AG04449 (cell line): ENCODE results near the gene CC2D1A.

ENCODE experiments used
- CTCF ChIA-PET: fragments of 350-600 bp; formaldehyde crosslinking; extraction: SDS; loops from one replicate; lab custom pipeline; 2021; ENCODE audit warnings: antibody characterized with exemption; lab: Yijun Ruan, JAX
- POLR2A ChIA-PET: fragments of 400-600, 350-600 bp; formaldehyde crosslinking; extraction: SDS; loops from one replicate; lab custom pipeline; 2020; ENCODE audit warnings: antibody characterized with exemption, inconsistent platforms; lab: Yijun Ruan, JAX
- DNase-seq: peaks from one replicate; pipeline ENCODE4 v3.0.0-alpha.2; 2010; ENCODE audit warnings: low read depth, low spot score
- H3K4me3 ChIP-seq: 2 replicates; pipeline ENCODE4 v1.5.1; 2011; ENCODE audit warnings: low read depth, mild to moderate bottlenecking, control low read depth, low read length
- TF ChIP-seq, protein P1 (sequence below): IDR thresholded peaks from one replicate; pipeline ENCODE4 v1.5.1; 2011; ENCODE audit warnings: mild to moderate bottlenecking, moderate library complexity, low read length, control low read depth, inconsistent platforms; ENCODE audit not compliant: insufficient read depth; ENCODE audit errors: missing control alignments

CC2D1A gene

DNA sequence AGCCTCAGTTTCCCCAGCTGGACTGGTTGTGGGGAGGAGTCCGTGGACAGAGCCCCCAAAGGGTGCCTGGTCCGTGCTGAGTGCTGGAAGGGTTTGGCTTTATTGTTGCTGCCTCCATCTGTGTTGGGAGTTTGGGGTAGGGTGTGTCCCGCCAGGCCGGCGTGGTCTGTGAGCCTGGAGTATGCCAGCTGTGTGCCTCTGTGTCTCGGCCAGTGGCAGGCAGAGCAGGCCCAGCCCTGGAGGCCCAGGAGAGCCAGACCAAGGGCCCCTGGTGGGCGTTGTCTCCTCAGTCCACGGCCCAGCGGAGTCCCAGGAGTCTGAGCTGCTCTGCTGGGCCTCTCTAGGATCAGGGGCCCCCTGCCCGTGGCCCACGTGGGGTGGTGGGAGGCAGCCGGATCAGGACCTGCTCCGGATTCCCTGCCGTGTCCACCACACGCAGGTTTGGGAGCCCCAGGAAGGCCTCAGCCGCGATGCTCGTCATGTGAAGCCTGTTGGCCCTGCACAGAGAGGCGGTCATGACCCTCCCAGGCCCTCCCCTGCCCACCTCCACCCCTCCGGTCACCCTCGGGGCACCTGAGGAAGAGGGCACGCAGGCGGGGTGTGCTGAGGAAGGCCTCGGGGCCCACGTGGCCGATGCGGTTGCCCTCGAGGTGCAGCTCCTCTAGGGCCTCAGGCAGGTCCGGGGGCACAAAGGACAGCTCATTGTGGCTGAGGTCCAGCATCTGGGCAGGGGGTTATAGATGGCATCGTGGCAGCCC is 25.6 kb downstream of the CC2D1A start:
- TF ChIP-seq, protein P1, sequence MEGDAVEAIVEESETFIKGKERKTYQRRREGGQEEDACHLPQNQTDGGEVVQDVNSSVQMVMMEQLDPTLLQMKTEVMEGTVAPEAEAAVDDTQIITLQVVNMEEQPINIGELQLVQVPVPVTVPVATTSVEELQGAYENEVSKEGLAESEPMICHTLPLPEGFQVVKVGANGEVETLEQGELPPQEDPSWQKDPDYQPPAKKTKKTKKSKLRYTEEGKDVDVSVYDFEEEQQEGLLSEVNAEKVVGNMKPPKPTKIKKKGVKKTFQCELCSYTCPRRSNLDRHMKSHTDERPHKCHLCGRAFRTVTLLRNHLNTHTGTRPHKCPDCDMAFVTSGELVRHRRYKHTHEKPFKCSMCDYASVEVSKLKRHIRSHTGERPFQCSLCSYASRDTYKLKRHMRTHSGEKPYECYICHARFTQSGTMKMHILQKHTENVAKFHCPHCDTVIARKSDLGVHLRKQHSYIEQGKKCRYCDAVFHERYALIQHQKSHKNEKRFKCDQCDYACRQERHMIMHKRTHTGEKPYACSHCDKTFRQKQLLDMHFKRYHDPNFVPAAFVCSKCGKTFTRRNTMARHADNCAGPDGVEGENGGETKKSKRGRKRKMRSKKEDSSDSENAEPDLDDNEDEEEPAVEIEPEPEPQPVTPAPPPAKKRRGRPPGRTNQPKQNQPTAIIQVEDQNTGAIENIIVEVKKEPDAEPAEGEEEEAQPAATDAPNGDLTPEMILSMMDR = no peak
- DNase-seq = no peak
- no peak overlapping the region for H3K4me3 ChIP-seq
- POLR2A ChIA-PET = no interaction called here
- CTCF ChIA-PET = interaction anchor here (0.6 kb wide), 1 partner anchor 144 kb away, joined by 3 read pairs; no protein-coding TSS in a partner anchor

DNA sequence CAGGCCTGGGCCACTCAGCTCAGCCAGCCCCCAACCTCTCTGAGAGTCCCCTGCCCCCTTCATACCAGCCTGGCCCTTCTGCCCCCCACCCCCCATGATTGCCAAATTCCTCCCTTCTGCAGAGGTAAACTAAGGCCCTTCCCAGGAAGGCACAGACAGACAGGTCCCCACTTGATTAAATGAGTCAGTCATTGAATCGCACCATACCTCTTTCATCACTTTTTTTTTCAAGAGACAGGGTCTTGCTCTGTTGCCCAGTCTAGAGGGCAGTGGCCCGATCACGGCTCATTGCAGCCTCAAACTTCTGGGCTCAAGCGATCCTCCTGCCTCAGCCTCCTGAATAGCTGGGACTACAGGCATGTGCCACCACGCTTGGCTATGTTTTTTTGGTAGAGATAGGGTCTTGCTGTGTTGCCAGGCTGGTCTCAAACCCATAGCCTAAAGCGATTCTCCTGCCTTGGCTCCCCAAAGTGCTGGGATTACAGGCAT is 26.2 kb downstream of the CC2D1A start:
- no peak overlapping the region for H3K4me3 ChIP-seq
- no peak for DNase-seq
- TF ChIP-seq, protein P1 = no peak
- ChIA-PET POLR2A (no interaction called here), CTCF (interaction anchor here (0.6 kb wide), 1 partner anchor 143 kb away, joined by 3 read pairs; no protein-coding TSS in a partner anchor)

DNA sequence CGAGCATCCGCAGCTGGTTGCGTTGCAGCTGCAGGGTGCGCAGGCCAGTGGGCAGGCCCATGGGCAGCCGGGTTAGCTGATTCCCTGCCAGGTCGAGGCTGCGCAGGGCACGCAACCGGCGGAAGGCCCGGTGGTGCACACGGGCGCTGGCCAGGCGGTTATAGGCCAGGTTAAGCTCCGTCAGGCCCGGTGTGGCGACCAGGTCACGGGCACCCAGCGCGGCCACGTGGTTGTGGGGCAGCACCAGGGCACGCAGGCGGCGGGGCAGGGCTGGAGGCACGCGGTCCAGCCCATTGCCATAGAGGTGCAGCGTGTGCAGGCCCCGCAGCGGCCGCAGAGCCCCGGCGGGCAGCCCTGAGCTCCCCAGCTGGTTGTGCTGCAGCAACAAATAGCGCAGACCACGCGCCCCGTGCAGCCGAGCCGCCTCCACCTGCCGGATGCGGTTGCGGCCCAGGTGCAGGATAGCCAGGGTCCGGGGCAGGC is 27.0 kb downstream of the CC2D1A start:
- DNase-seq = no peak
- POLR2A ChIA-PET = no interaction called here
- TF ChIP-seq, protein P1 = no peak
- CTCF ChIA-PET = interaction anchor here (1.2 kb wide), 2 partner anchors 8 to 99 kb away, joined by 3 read pairs; partner anchors contain the start of gene IL27RA
- no peak overlapping the region for H3K4me3 ChIP-seq

DNA sequence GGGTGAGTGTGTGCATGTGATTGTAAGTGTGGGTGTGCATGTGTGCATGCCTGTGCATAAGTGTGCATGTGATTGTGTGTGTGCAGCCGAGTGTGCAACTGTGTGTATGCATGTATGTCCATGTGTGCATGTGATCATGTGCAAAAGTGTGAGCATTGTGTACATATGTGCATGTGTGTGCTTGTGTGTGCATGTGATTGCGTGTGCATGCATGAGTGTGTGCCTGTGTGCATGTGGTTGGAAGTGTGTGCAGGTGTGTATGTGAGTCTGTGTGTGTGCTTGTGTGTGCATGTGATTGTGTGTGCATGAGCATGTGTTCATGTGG is 28.7 kb downstream of the CC2D1A start:
- no peak overlapping the region for H3K4me3 ChIP-seq
- CTCF ChIA-PET = interaction anchor here (1.2 kb wide), 1 partner anchor 138 kb away, joined by 4 read pairs; the partner anchor contains the start of gene MISP3
- POLR2A ChIA-PET = no interaction called here
- no peak for DNase-seq
- TF ChIP-seq, protein P1 = no peak

DNA sequence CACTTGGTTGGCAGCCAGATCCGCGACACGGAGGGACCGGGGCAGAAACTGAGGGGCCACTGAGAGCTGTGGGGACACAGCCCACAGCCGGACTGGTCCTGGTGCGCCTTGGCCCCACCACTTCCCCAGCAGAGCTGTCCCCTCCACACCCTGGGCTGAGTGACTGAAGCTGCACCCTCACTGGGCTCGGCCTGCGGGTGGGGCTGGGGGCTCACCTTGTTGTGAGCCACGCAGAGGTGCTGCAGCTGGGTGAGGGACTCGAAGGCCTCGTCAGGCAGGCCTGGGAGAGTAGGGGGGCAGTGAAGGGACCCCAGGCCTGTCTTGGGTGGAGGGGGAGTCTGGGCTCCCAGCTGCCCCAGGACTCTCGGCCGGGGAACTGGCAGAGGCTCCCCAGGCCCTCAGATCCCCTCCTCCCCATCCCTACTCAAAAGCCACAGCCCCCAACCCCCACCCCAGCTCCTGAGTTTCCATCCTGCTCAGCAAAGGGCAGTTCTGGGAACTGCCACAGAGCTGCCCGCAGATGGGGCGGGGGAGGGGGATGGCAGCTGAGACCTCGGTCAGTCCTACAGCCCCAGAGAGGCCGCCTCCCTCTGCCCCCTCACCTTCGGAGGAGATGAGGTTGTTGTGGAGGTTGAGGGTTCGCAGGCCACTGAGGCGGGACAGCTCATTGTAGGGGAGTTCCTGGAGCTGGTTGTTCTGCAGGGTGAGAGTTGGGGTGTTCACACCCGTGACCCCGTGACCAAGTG is 29.9 kb downstream of the CC2D1A start:
- CTCF ChIA-PET = no interaction called here
- TF ChIP-seq, protein P1 = no peak
- H3K4me3 ChIP-seq = no peak overlapping the region; the same call in 1 of the 2 replicates
- POLR2A ChIA-PET = no interaction called here
- no peak for DNase-seq
